GM23338 (cell line): Measurements from ENCODE around the gene A2ML1. TPM values are rescaled to one million over a fixed set of nuclear protein-coding genes. Genes with fewer than 3 reads are reported as not detected.

Experiments used
- ATAC-seq: fragments of 200-7000 bp; cut with Tn5 transposase; 3 replicates; pipeline ENCODE4 v1.9.1; 2020
- DNase-seq: peaks from one replicate; pipeline ENCODE4 v3.0.0-alpha.2; 2015; ENCODE audit warnings: low spot score
- H2AFZ ChIP-seq: fragments of 200-600 bp; sonication (generic); 2 replicates; pipeline ENCODE4 v1.8.0; 2016; ENCODE audit warnings: antibody characterized with exemption, mild to moderate bottlenecking, moderate library complexity
- H3F3A ChIP-seq: fragments of 200-600 bp; sonication (generic); replicated peaks from 2 replicates; pipeline ENCODE4 v1.8.0; 2017; ENCODE audit warnings: antibody characterized with exemption, mixed run types, low read depth
- H3K27ac ChIP-seq: fragments of 200-600 bp; sonication (generic); 2 replicates; pipeline ENCODE4 v1.6.1; 2016; ENCODE audit warnings: low read depth
- H3K27me3 ChIP-seq: fragments of 200-600 bp; sonication (generic); 2 replicates; pipeline ENCODE4 v1.8.0; 2016; ENCODE audit warnings: mild to moderate bottlenecking, mixed run types, moderate library complexity; ENCODE audit not compliant: insufficient read depth
- H3K36me3 ChIP-seq: fragments of 200-600 bp; sonication (generic); 2 replicates; pipeline ENCODE4 v1.8.0; 2016; ENCODE audit warnings: mild to moderate bottlenecking; ENCODE audit not compliant: insufficient read depth
- H3K4me1 ChIP-seq: fragments of 200-600 bp; sonication (generic); 2 replicates; pipeline ENCODE4 v1.8.0; 2016; ENCODE audit warnings: mild to moderate bottlenecking, moderate library complexity; ENCODE audit not compliant: insufficient read depth
- H3K4me2 ChIP-seq: fragments of 200-600 bp; sonication (generic); 2 replicates; pipeline ENCODE4 v1.7.1; 2017; ENCODE audit warnings: mixed run types
- H3K4me3 ChIP-seq: fragments of 200-600 bp; sonication (generic); 2 replicates; pipeline ENCODE4 v1.6.1; 2016; ENCODE audit warnings: mixed run types
- H3K79me2 ChIP-seq: fragments of 200-600 bp; sonication (generic); replicated peaks from 2 replicates; pipeline ENCODE4 v1.8.0; 2017; ENCODE audit warnings: mild to moderate bottlenecking; ENCODE audit not compliant: insufficient read depth
- H3K9me2 ChIP-seq: fragments of 200-600 bp; sonication (generic); 2 replicates; pipeline ENCODE4 v1.8.0; 2017; ENCODE audit not compliant: insufficient read depth
- H4K20me1 ChIP-seq: fragments of 200-600 bp; sonication (generic); replicated peaks from 2 replicates; pipeline ENCODE4 v1.8.0; 2017; ENCODE audit warnings: mild to moderate bottlenecking; ENCODE audit not compliant: insufficient read depth
- H3K27ac Mint-ChIP-seq: 2 replicates; pipeline ENCODE4 v1.8.0; 2020; ENCODE audit warnings: inconsistent platforms, mild to moderate bottlenecking, moderate library complexity, mixed read lengths
- H3K27me3 Mint-ChIP-seq: 3 replicates; pipeline ENCODE4 v1.8.0; 2022; ENCODE audit warnings: low read depth, mild to moderate bottlenecking, moderate library complexity, mixed read lengths, inconsistent platforms; ENCODE audit not compliant: insufficient read depth, poor library complexity
- H3K36me3 Mint-ChIP-seq: 3 replicates; pipeline ENCODE4 v1.8.0; 2021; ENCODE audit warnings: low read depth, mild to moderate bottlenecking, inconsistent platforms, moderate library complexity, mixed read lengths
- H3K4me1 Mint-ChIP-seq: 3 replicates; pipeline ENCODE4 v1.8.0; 2020; ENCODE audit warnings: mild to moderate bottlenecking, inconsistent platforms, mixed read lengths
- H3K4me3 Mint-ChIP-seq: 3 replicates; pipeline ENCODE4 v1.8.0; 2021; ENCODE audit warnings: moderate library complexity, mild to moderate bottlenecking, inconsistent platforms, mixed read lengths
- H3K9me3 Mint-ChIP-seq: 3 replicates; pipeline ENCODE4 v1.8.0; 2020; ENCODE audit warnings: moderate library complexity, mild to moderate bottlenecking, inconsistent platforms, mixed read lengths
- CREB1 ChIP-seq: fragments of 250-450 bp; sonication (Bioruptor Pico); IDR thresholded peaks from 2 replicates; pipeline ENCODE4 v1.5.0; 2020; ENCODE audit warnings: low read depth, mild to moderate bottlenecking, moderate library complexity
- ETS1 ChIP-seq: IDR thresholded peaks from 2 replicates; pipeline ENCODE4 v1.6.1; 2016; ENCODE audit warnings: antibody characterized with exemption
- EZH2 ChIP-seq: fragments of 200-600 bp; sonication (generic); IDR thresholded peaks from one replicate; pipeline ENCODE4 v1.8.0; 2017; ENCODE audit warnings: antibody characterized with exemption, mild to moderate bottlenecking, low read depth; ENCODE audit not compliant: unreplicated experiment
- POLR2AphosphoS5 ChIP-seq: IDR thresholded peaks from 2 replicates; pipeline ENCODE4 v1.6.1; 2016; ENCODE audit warnings: antibody characterized with exemption, low read depth
- REST ChIP-seq: IDR thresholded peaks from one replicate; pipeline ENCODE4 v1.6.1; 2018; ENCODE audit warnings: antibody characterized with exemption; ENCODE audit not compliant: unreplicated experiment
- ZNF114 ChIP-seq: fragments of 250-450 bp; sonication (Bioruptor Pico); IDR thresholded peaks from 2 replicates; pipeline ENCODE4 v1.5.0; 2020; ENCODE audit warnings: mild to moderate bottlenecking, moderate library complexity
- ZNF462 ChIP-seq: fragments of 250-450 bp; sonication (Bioruptor Pico); IDR thresholded peaks from 2 replicates; pipeline ENCODE4 v1.5.0; 2020; ENCODE audit warnings: mild to moderate bottlenecking, moderate library complexity
- polyA plus RNA-seq: library from polyadenylated mRNA; unstranded; fragments of >200 nt; fragmentation: Nextera tagmentation; extraction: Ambion mirVana; gene quantifications from 2 replicates; pipeline ENCODE4 v1.2.1, GENCODE V29; 2016
- total RNA-seq: library from RNA; depleted of rRNA; stranded (reverse); fragments of >200 nt; shearing (Covaris generic); gene quantifications from 2 replicates; pipeline ENCODE4 v1.2.3, GENCODE V29; 2014

Gene A2ML1
- total and polyA plus RNA-seq, 2 experiments from 2014 or later, result 3.8 to 6.0 TPM

- Histone ChIP-seq H4K20me1 (peaks cover 53% of the 10 kb centered on the region), H3K4me1 (peaks cover 21% of the 10 kb centered on the region), H2AFZ (no peak overlapping the region), H3K4me2 (peak overlapping the region; percentile 82), H3K9me2 (no peaks in the 10 kb centered on the region), H3K4me3 (peak overlapping the region; percentile 76), H3F3A (peaks cover 16% of the 10 kb centered on the region), H3K27ac (peak overlapping the region; percentile 30; the same call in 1 of the 2 replicates), H3K36me3 (peaks cover 51% of the 10 kb centered on the region), H3K27me3 (no peaks in the 10 kb centered on the region), H3K79me2 (peaks cover 65% of the 10 kb centered on the region)
- no peak for DNase-seq
- Mint-ChIP-seq H3K4me1 (peaks cover 36% of the 10 kb centered on the region), H3K27ac (no peak overlapping the region), H3K27me3 (peaks cover 10% of the 10 kb centered on the region), H3K36me3 (peaks cover 23% of the 10 kb centered on the region), H3K4me3 (no peak overlapping the region), H3K9me3 (no peaks in the 10 kb centered on the region; the same call in 1 of the 3 replicates)
- TF ChIP-seq ZNF114 (CRISPR knock-in tag) (no peak), ETS1 (no peak), REST (no peak), POLR2AphosphoS5 (no peak; the same call in 1 of the 2 replicates), ZNF462 (CRISPR knock-in tag) (no peak), CREB1 (CRISPR knock-in tag) (no peak), EZH2 (no peak)
- ATAC-seq, result no peak
These were observed 93.7 kb downstream of the A2ML1 start for GRCh38 chr12:8916154-8916553.
